HCT116 (cell line): Measurements from ENCODE around the gene PMEPA1. TPM values are rescaled to one million over a fixed set of nuclear protein-coding genes. Genes with fewer than 3 reads are reported as not detected.
A peak's percentile ranks its signal among the peaks of the same experiment; 100 is the strongest.

Source experiments
- ATAC-seq: fragments of 200-7000 bp; cut with Tn5 transposase; 2 replicates; pipeline ENCODE4 v1.9.1; 2020; ENCODE audit warnings: mild to moderate bottlenecking, moderate library complexity
- BruUV-seq: library from RNA; stranded (reverse); fragments of 400-500 nt; replicated peaks from 2 replicates; lab custom pipeline; 2021; lab: Mats Ljungman, UMichigan
- CTCF ChIA-PET: fragments of 300-600 bp; sonication (Branson Sonifier 250); formaldehyde crosslinking; loops from one replicate; lab custom pipeline; 2021; ENCODE audit warnings: antibody characterized with exemption; lab: Charles Lee
- POLR2A ChIA-PET: fragments of 300-600, 350-600 bp; sonication (Branson Sonifier 250); formaldehyde crosslinking; loops from one replicate; lab custom pipeline; 2021; ENCODE audit warnings: antibody characterized with exemption; lab: Charles Lee
- RAD21 ChIA-PET, 2 experiments: fragments of 300-600 bp; sonication (Branson Sonifier 250); formaldehyde crosslinking; loops; one replicate each; lab custom pipeline; 2023; ENCODE audit warnings: low total read pairs in 2 of 2; ENCODE audit not compliant: uncharacterized antibody in 2 of 2, unreplicated experiment in 2 of 2, low non-redundant PET in 1 of 2; lab: Charles Lee
- DNase-seq: peaks from one replicate; pipeline ENCODE4 v3.0.0-alpha.2; 2010; ENCODE audit warnings: low read depth, low spot score
- H2AFZ ChIP-seq: fragments of 200-600 bp; shearing (Covaris generic), sonication (generic); 2 replicates; pipeline ENCODE4 v1.6.1; 2017; ENCODE audit warnings: low read depth, mixed run types, mixed read lengths, antibody characterized with exemption, low read length; ENCODE audit not compliant: poor library complexity, severe bottlenecking
- H3K27ac ChIP-seq: 2 replicates; pipeline ENCODE4 v1.5.1; 2012; ENCODE audit warnings: low read depth, low read length
- H3K27me3 ChIP-seq: fragments of 200-600 bp; sonication (generic); 2 replicates; pipeline ENCODE4 v1.6.1; 2016; ENCODE audit warnings: mixed run types, low read length, mixed read lengths; ENCODE audit not compliant: insufficient read depth
- H3K36me3 ChIP-seq, 2 experiments: fragments of 200-500 bp in 1 of 2; fragments of 200-600 bp in 1 of 2; sonication (Bioruptor generic) in 1 of 2; sonication (generic) in 1 of 2; 2 replicates each; pipeline versions ENCODE4 v1.5.1 to v1.6.1; 2014 to 2016; ENCODE audit warnings: low read length in 2 of 2, inconsistent platforms in 1 of 2, mixed read lengths in 1 of 2, mixed run types in 1 of 2; ENCODE audit not compliant: insufficient read depth in 2 of 2, control insufficient read depth in 1 of 2
- H3K4me1 ChIP-seq, 2 experiments: fragments of 200-600 bp in 1 of 2; sonication (generic) in 1 of 2; 2 replicates each; pipeline versions ENCODE4 v1.5.1 to v1.6.1; 2012 to 2017; ENCODE audit warnings: low read length in 2 of 2, inconsistent platforms in 1 of 2, mild to moderate bottlenecking in 1 of 2, mixed read lengths in 1 of 2, mixed run types in 1 of 2, moderate library complexity in 1 of 2; ENCODE audit not compliant: insufficient read depth in 2 of 2, control insufficient read depth in 1 of 2
- H3K4me2 ChIP-seq: fragments of 200-600 bp; sonication (generic); 2 replicates; pipeline ENCODE4 v1.6.1; 2017; ENCODE audit warnings: mixed run types, low read length, mixed read lengths
- H3K4me3 ChIP-seq, 2 experiments: fragments of 200-600 bp in 1 of 2; sonication (generic) in 1 of 2; replicated peaks in 1 of 2; 2 replicates each; pipeline ENCODE4 v1.5.1; 2011 to 2016; ENCODE audit warnings: low read length in 2 of 2, control low read depth in 1 of 2, low read depth in 1 of 2, mild to moderate bottlenecking in 1 of 2, mixed read lengths in 1 of 2, mixed run types in 1 of 2
- H3K79me2 ChIP-seq: fragments of 200-600 bp; sonication (generic); 2 replicates; pipeline ENCODE4 v1.6.1; 2017; ENCODE audit warnings: mild to moderate bottlenecking, mixed run types, low read length, moderate library complexity, mixed read lengths; ENCODE audit not compliant: insufficient read depth
- H3K9ac ChIP-seq: fragments of 200-600 bp; sonication (generic); 2 replicates; pipeline ENCODE4 v1.6.1; 2016; ENCODE audit warnings: low read length, mixed read lengths
- H3K9me2 ChIP-seq: fragments of 200-600 bp; sonication (generic), shearing (Covaris generic); 2 replicates; pipeline ENCODE4 v1.6.1; 2017; ENCODE audit warnings: mixed run types, mild to moderate bottlenecking, moderate library complexity; ENCODE audit not compliant: insufficient read depth
- H3K9me3 ChIP-seq, 2 experiments: fragments of 200-500 bp in 1 of 2; fragments of 200-600 bp in 1 of 2; sonication (Bioruptor generic) in 1 of 2; sonication (generic) in 1 of 2; 2 replicates each; pipeline ENCODE4 v1.6.1; 2014 to 2017; ENCODE audit warnings: low read length in 2 of 2, mixed read lengths in 2 of 2, inconsistent platforms in 1 of 2, low read depth in 1 of 2, mild to moderate bottlenecking in 1 of 2, mixed run types in 1 of 2, moderate library complexity in 1 of 2; ENCODE audit not compliant: control insufficient read depth in 1 of 2, insufficient read depth in 1 of 2
- H4K20me1 ChIP-seq: fragments of 200-600 bp; sonication (generic), shearing (Covaris generic); 2 replicates; pipeline ENCODE4 v1.6.1; 2017; ENCODE audit warnings: mixed run types, mild to moderate bottlenecking, moderate library complexity; ENCODE audit not compliant: insufficient read depth
- CBX3 ChIP-seq: IDR thresholded peaks from 2 replicates; pipeline ENCODE4 v1.6.1; 2012; ENCODE audit warnings: low read depth
- CEBPB ChIP-seq: IDR thresholded peaks from 2 replicates; pipeline ENCODE4 v1.6.1; 2012; ENCODE audit warnings: low read depth
- ELF1 ChIP-seq: IDR thresholded peaks from 2 replicates; pipeline ENCODE4 v1.6.1; 2012; ENCODE audit warnings: low read depth, borderline replicate concordance
- EZH2 ChIP-seq: fragments of 200-600 bp; sonication (generic); IDR thresholded peaks from 2 replicates; pipeline ENCODE4 v1.6.1; 2017; ENCODE audit warnings: antibody characterized with exemption, mixed run types
- EZH2phosphoT487 ChIP-seq: fragments of 200-600 bp; IDR thresholded peaks from 2 replicates; pipeline ENCODE4 v1.6.1; 2018; ENCODE audit warnings: antibody characterized with exemption, borderline replicate concordance
- FOSL1 ChIP-seq: IDR thresholded peaks from 2 replicates; pipeline ENCODE4 v1.6.1; 2012; ENCODE audit warnings: low read depth
- JUND ChIP-seq: IDR thresholded peaks from 2 replicates; pipeline ENCODE4 v1.6.1; 2012
- POLR2AphosphoS5 ChIP-seq: IDR thresholded peaks from 2 replicates; pipeline ENCODE4 v1.6.1; 2011; ENCODE audit warnings: mild to moderate bottlenecking, low read depth, low read length, moderate library complexity
- RAD21 ChIP-seq: IDR thresholded peaks from 2 replicates; pipeline ENCODE4 v1.6.1; 2012; ENCODE audit warnings: low read depth, mild to moderate bottlenecking
- SIN3A ChIP-seq: IDR thresholded peaks from 2 replicates; pipeline ENCODE4 v1.6.1; 2012; ENCODE audit warnings: low read depth
- SP1 ChIP-seq: IDR thresholded peaks from 2 replicates; pipeline ENCODE4 v1.6.1; 2012; ENCODE audit warnings: low read depth
- SRF ChIP-seq: IDR thresholded peaks from 2 replicates; pipeline ENCODE4 v1.6.1; 2012; ENCODE audit warnings: low read depth
- TCF7L2 ChIP-seq: IDR thresholded peaks from 2 replicates; pipeline ENCODE4 v1.7.0; 2011; ENCODE audit warnings: borderline replicate concordance, inconsistent platforms; ENCODE audit not compliant: insufficient read depth, insufficient read length; ENCODE audit errors: extremely low read depth
- YY1 ChIP-seq: IDR thresholded peaks from 2 replicates; pipeline ENCODE4 v1.6.1; 2011; ENCODE audit warnings: low read length, low read depth, moderate library complexity, mild to moderate bottlenecking; ENCODE audit not compliant: insufficient replicate concordance; ENCODE audit errors: extremely low read depth
- ZFX ChIP-seq: fragments of 450-650 bp; IDR thresholded peaks from 2 replicates; pipeline ENCODE4 v1.6.1; 2017
- ZNF274 ChIP-seq: fragments of 200-500 bp; sonication (Bioruptor generic); IDR thresholded peaks from 2 replicates; pipeline ENCODE4 v1.6.1; 2014; ENCODE audit warnings: mild to moderate bottlenecking, low read depth, low read length, inconsistent platforms
- intact Hi-C: fragments of 100-400 bp; cut with micrococcal nuclease; formaldehyde crosslinking; loops from 2 replicates; pipeline ENCODE4 v1.10.0; 2022
- total RNA-seq: library from RNA; stranded (reverse); gene quantifications from one replicate; pipeline ENCODE4 v1.2.1, GENCODE V29; 2021; ENCODE audit not compliant: unreplicated experiment
- TF ChIP-seq, protein P1 (sequence below), 3 experiments: fragments of 200-600 bp in 1 of 3; sonication (generic) in 1 of 3; IDR thresholded peaks in 2 of 3; conservative IDR thresholded peaks in 1 of 3; 2 replicates each; pipeline ENCODE4 v1.5.1; 2012 to 2017; ENCODE audit warnings: low read depth in 2 of 3, low read length in 2 of 3, antibody characterized with exemption in 1 of 3, borderline replicate concordance in 1 of 3, control low read depth in 1 of 3, mild to moderate bottlenecking in 1 of 3, mixed read lengths in 1 of 3, mixed run types in 1 of 3, moderate library complexity in 1 of 3; ENCODE audit not compliant: insufficient read depth in 1 of 3
- TF ChIP-seq, protein P2 (sequence below): IDR thresholded peaks from 2 replicates; pipeline ENCODE4 v1.6.1; 2012
- TF ChIP-seq, protein P3 (sequence below): IDR thresholded peaks from 2 replicates; pipeline ENCODE4 v1.6.1; 2012; ENCODE audit warnings: low read depth
- TF ChIP-seq, protein P4 (sequence below): IDR thresholded peaks from 2 replicates; pipeline ENCODE4 v1.6.1; 2011; ENCODE audit warnings: mild to moderate bottlenecking, low read length, moderate library complexity; ENCODE audit not compliant: insufficient replicate concordance; ENCODE audit errors: extremely low read depth

PMEPA1 gene
- total RNA-seq, 1 experiment from 2014 or later, result 0.64 TPM

DNA sequence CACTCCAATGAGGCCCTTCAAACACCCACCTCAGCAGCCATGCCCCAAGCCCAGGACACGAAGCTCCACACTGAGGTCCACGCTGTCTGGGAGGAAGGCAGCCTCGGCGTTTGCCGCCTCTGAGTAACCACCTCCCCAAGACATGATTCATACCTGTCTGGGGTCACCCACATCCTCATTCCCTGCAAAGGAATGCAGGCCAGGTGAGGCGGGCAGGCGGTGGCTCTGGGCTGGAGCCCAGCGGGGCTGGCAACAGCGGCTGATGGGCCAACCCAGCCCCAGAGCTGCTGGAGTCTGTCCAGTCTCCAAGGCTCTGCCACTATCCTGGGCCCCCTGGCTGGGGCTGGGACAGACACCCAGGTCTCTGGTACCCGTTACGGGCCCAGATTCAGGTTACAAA, 14.8 kb downstream of the PMEPA1 start:
- ATAC-seq, result peak; percentile 44
- Histone ChIP-seq H3K9me3 (no peaks in the 10 kb centered on the region), H3K4me1 (peaks cover 44 to 64% of the 10 kb centered on the region in 2 experiments), H4K20me1 (peaks cover 7% of the 10 kb centered on the region; the same call in 1 of the 2 replicates), H3K27me3 (peaks cover 84% of the 10 kb centered on the region), H3K79me2 (no peaks in the 10 kb centered on the region), H3K4me2 (peak overlapping the region; percentile 53), H3K9me2 (no peaks in the 10 kb centered on the region), H3K4me3 (no peak overlapping the region), H3K9ac (0 out of 2 replicates have a peak overlapping the region, but pooled peaks have one; percentile 8), H2AFZ (no peak overlapping the region), H3K27ac (no peak overlapping the region), H3K36me3 (no peaks in the 10 kb centered on the region)
- BruUV-seq, result no TSS peak
- ChIA-PET CTCF (interaction anchor here (1.0 kb wide), 1 partner anchor 41 kb away, joined by 3 read pairs; no protein-coding TSS in a partner anchor), POLR2A (interaction anchor here (0.6 kb wide), 1 partner anchor 43 kb away, joined by 3 read pairs; no protein-coding TSS in a partner anchor), RAD21 (no interaction called here)
- intact Hi-C loops, result no loop called here
- peak; percentile 48 for DNase-seq
- TF ChIP-seq ZFX (no peak), ZNF274 (no peak), SIN3A (peak; percentile 20; the same call in 1 of the 2 replicates), ELF1 (no peak), YY1 (no peak), CBX3 (peak; percentile 40; the same call in 1 of the 2 replicates), EZH2phosphoT487 (no peak), SRF (no peak; the same call in 1 of the 2 replicates), EZH2 (no peak), CEBPB (peak; percentile 57), SP1 (peak; percentile 73), RAD21 (no peak), FOSL1 (peak; percentile 84), JUND (peak; percentile 78), TCF7L2 (no peak), POLR2AphosphoS5 (peak; percentile 64)
- TF ChIP-seq, protein P1, sequence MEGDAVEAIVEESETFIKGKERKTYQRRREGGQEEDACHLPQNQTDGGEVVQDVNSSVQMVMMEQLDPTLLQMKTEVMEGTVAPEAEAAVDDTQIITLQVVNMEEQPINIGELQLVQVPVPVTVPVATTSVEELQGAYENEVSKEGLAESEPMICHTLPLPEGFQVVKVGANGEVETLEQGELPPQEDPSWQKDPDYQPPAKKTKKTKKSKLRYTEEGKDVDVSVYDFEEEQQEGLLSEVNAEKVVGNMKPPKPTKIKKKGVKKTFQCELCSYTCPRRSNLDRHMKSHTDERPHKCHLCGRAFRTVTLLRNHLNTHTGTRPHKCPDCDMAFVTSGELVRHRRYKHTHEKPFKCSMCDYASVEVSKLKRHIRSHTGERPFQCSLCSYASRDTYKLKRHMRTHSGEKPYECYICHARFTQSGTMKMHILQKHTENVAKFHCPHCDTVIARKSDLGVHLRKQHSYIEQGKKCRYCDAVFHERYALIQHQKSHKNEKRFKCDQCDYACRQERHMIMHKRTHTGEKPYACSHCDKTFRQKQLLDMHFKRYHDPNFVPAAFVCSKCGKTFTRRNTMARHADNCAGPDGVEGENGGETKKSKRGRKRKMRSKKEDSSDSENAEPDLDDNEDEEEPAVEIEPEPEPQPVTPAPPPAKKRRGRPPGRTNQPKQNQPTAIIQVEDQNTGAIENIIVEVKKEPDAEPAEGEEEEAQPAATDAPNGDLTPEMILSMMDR (IDR thresholded peaks at IDR 0.05 in 2 of 3, conservative IDR thresholded peaks at IDR 0.05 in 1 of 3; ENCODE audit: borderline replicate concordance in 1 of 3, insufficient read depth in 1 of 3, low read depth in 2 of 3, low read length in 2 of 3), result no peak
- TF ChIP-seq, protein P2, sequence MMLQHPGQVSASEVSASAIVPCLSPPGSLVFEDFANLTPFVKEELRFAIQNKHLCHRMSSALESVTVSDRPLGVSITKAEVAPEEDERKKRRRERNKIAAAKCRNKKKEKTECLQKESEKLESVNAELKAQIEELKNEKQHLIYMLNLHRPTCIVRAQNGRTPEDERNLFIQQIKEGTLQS, result no peak
- TF ChIP-seq, protein P3, sequence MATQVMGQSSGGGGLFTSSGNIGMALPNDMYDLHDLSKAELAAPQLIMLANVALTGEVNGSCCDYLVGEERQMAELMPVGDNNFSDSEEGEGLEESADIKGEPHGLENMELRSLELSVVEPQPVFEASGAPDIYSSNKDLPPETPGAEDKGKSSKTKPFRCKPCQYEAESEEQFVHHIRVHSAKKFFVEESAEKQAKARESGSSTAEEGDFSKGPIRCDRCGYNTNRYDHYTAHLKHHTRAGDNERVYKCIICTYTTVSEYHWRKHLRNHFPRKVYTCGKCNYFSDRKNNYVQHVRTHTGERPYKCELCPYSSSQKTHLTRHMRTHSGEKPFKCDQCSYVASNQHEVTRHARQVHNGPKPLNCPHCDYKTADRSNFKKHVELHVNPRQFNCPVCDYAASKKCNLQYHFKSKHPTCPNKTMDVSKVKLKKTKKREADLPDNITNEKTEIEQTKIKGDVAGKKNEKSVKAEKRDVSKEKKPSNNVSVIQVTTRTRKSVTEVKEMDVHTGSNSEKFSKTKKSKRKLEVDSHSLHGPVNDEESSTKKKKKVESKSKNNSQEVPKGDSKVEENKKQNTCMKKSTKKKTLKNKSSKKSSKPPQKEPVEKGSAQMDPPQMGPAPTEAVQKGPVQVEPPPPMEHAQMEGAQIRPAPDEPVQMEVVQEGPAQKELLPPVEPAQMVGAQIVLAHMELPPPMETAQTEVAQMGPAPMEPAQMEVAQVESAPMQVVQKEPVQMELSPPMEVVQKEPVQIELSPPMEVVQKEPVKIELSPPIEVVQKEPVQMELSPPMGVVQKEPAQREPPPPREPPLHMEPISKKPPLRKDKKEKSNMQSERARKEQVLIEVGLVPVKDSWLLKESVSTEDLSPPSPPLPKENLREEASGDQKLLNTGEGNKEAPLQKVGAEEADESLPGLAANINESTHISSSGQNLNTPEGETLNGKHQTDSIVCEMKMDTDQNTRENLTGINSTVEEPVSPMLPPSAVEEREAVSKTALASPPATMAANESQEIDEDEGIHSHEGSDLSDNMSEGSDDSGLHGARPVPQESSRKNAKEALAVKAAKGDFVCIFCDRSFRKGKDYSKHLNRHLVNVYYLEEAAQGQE, result no peak
- TF ChIP-seq, protein P4, sequence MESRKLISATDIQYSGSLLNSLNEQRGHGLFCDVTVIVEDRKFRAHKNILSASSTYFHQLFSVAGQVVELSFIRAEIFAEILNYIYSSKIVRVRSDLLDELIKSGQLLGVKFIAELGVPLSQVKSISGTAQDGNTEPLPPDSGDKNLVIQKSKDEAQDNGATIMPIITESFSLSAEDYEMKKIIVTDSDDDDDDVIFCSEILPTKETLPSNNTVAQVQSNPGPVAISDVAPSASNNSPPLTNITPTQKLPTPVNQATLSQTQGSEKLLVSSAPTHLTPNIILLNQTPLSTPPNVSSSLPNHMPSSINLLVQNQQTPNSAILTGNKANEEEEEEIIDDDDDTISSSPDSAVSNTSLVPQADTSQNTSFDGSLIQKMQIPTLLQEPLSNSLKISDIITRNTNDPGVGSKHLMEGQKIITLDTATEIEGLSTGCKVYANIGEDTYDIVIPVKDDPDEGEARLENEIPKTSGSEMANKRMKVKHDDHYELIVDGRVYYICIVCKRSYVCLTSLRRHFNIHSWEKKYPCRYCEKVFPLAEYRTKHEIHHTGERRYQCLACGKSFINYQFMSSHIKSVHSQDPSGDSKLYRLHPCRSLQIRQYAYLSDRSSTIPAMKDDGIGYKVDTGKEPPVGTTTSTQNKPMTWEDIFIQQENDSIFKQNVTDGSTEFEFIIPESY, result peak; percentile 12
